MCF 10A (cell line): Measurements from ENCODE around the gene ZMYM3. TPM values are rescaled to one million over a fixed set of nuclear protein-coding genes. Genes with fewer than 3 reads are reported as not detected.
"Not testable (repeated sequence)": the region's sequence is repeated elsewhere in the genome, so short reads cannot be mapped to it uniquely, and the experiment has no call there.

Experiments used
- Bru-seq: library from RNA; stranded (reverse); fragments of 400-500 nt; gene quantifications from one replicate; lab custom pipeline; 2021; lab: Mats Ljungman, UMichigan
- BruChase-seq, 2 experiments: library from RNA; stranded (reverse); fragments of 400-500 nt; gene quantifications; one replicate each; lab custom pipeline; 2021; lab: Mats Ljungman, UMichigan
- BruUV-seq: library from RNA; stranded (reverse); fragments of 400-500 nt; replicated peaks from 2 replicates; lab custom pipeline; 2021; lab: Mats Ljungman, UMichigan
- CTCF ChIA-PET: fragments of 300-600 bp; sonication (Branson Sonifier 250); formaldehyde crosslinking; extraction: SDS; loops from one replicate; lab custom pipeline; 2021; ENCODE audit warnings: antibody characterized with exemption, inconsistent platforms; lab: Yijun Ruan, JAX
- POLR2A ChIA-PET: fragments of 300-600, 350-650 bp; sonication (Branson Sonifier 250); formaldehyde crosslinking; extraction: SDS; loops from one replicate; lab custom pipeline; 2020; ENCODE audit warnings: antibody characterized with exemption, inconsistent platforms; lab: Yijun Ruan, JAX
- DNase-seq: peaks from one replicate; pipeline ENCODE4 v3.0.0-alpha.2; 2018; ENCODE audit not compliant: unreplicated experiment
- H3K27ac Mint-ChIP-seq: one replicate; pipeline ENCODE4 v1.8.0; 2022; ENCODE audit warnings: mild to moderate bottlenecking, low read depth, mixed read lengths; ENCODE audit not compliant: unreplicated experiment
- H3K27me3 Mint-ChIP-seq: one replicate; pipeline ENCODE4 v1.8.0; 2022; ENCODE audit warnings: mixed read lengths; ENCODE audit not compliant: insufficient read depth, unreplicated experiment
- H3K36me3 Mint-ChIP-seq: one replicate; pipeline ENCODE4 v1.8.0; 2022; ENCODE audit warnings: mild to moderate bottlenecking, moderate library complexity, mixed read lengths; ENCODE audit not compliant: insufficient read depth, unreplicated experiment
- H3K4me1 Mint-ChIP-seq: one replicate; pipeline ENCODE4 v1.8.0; 2022; ENCODE audit warnings: mixed read lengths; ENCODE audit not compliant: insufficient read depth, unreplicated experiment
- H3K4me3 Mint-ChIP-seq: one replicate; pipeline ENCODE4 v1.8.0; 2022; ENCODE audit warnings: mild to moderate bottlenecking, moderate library complexity, mixed read lengths; ENCODE audit not compliant: unreplicated experiment
- H3K9me3 Mint-ChIP-seq: one replicate; pipeline ENCODE4 v1.8.0; 2022; ENCODE audit warnings: mixed read lengths; ENCODE audit not compliant: unreplicated experiment
- CTCF ChIP-seq: fragments of 200-600 bp; IDR thresholded peaks from one replicate; pipeline ENCODE4 v1.8.0; 2022; ENCODE audit warnings: antibody characterized with exemption, mild to moderate bottlenecking; ENCODE audit not compliant: unreplicated experiment
- intact Hi-C: fragments of 100-400 bp; cut with micrococcal nuclease; formaldehyde crosslinking; loops from 2 replicates; pipeline ENCODE4 v1.14.1; 2022
- long read RNA-seq: library from polyadenylated mRNA; stranded (forward); transcript quantifications from one replicate; pipeline ENCODE4 v2.0.0, GENCODE V29; 2022
- total RNA-seq: library from RNA; stranded (reverse); gene quantifications from 2 replicates; pipeline ENCODE4 v1.2.3, GENCODE V29; 2022

Gene ZMYM3
- total RNA-seq, result 7.9 and 8.4 TPM in 2 replicates
- percentile 37 among the genes with signal in this experiment for Bru-seq, nascent RNA
- BruChase-seq, experiment 1, labeled RNA remaining after a 6-hour chase, result percentile 73 among the genes with signal in this experiment
- BruChase-seq, experiment 2, labeled RNA remaining after a 2-hour chase, result percentile 56 among the genes with signal in this experiment
- long read RNA-seq, partial matches to known transcripts, result 4 of 4 reads
- long read RNA-seq, other reads (novel, unspliced or antisense), result 0 of 4 reads

- no TSS peak for BruUV-seq
- CTCF ChIA-PET, result interaction anchor here (0.5 to 1.4 kb wide), 7 partner anchors 29 to 1373 kb away, joined by 3 to 6 read pairs (median 3); partner anchors contain the start of gene NONO
Observed at GRCh38 chrX:71254092-71254963, at the start of gene ZMYM3. Gene ZMYM3 (minus strand): TSS chrX:71254140. CDS start chrX:71253255, 885 bp downstream.

GRCh38 chrX:71302461-71303213, 48.7 kb upstream of the ZMYM3 start:
- no peak overlapping the region for H3K4me3 Mint-ChIP-seq
- no peak for DNase-seq
- intact Hi-C loops, result no loop called here

More at GRCh38 chrX:71254092-71254963, at the start of gene ZMYM3:
- peaks cover 8% of the 10 kb centered on the region for H3K4me1 Mint-ChIP-seq
- H3K4me3 Mint-ChIP-seq, result peak within 1 kb of the TSS; percentile 92
- H3K27me3 Mint-ChIP-seq, result peaks cover 10% of the 10 kb centered on the region
- H3K36me3 Mint-ChIP-seq, result peaks cover 11% of the 10 kb centered on the region
- POLR2A ChIA-PET, result interaction anchor here (0.7 to 3.8 kb wide), 6 partner anchors 27 to 144 kb away, joined by 3 to 64 read pairs (median 12); partner anchors contain the start of genes NONO and TAF1
- H3K9me3 Mint-ChIP-seq, result no peaks in the 10 kb centered on the region
- peak within 1 kb of the TSS; percentile 82 for H3K27ac Mint-ChIP-seq
- intact Hi-C loops, result loop anchor here (5.0 kb wide), 1 partner anchor 113 kb away; the partner anchor contains the start of gene TAF1
- peak; percentile 83 for DNase-seq
- TF ChIP-seq CTCF, result no peak

GRCh38 chrX:71301195-71301924, 47.4 kb upstream of the ZMYM3 start, which contains the start of gene ITGB1BP2:
Gene ITGB1BP2 (plus strand): TSS chrX:71301750. CDS start chrX:71301807, 57 bp downstream.
- no TSS peak for BruUV-seq
- intact Hi-C loops, result no loop called here
- H3K27ac Mint-ChIP-seq, result no peak within 1 kb of the TSS

More at GRCh38 chrX:71302461-71303213, 48.7 kb upstream of the ZMYM3 start:
- CTCF ChIA-PET, result interaction anchor here (0.6 kb wide), 1 partner anchor 28 kb away, joined by 3 read pairs; no protein-coding TSS in a partner anchor
- TF ChIP-seq CTCF, result no peak
- Mint-ChIP-seq H3K36me3 (peaks cover 45% of the 10 kb centered on the region), H3K27ac (no peak overlapping the region), H3K9me3 (no peaks in the 10 kb centered on the region), H3K4me1 (no peaks in the 10 kb centered on the region), H3K27me3 (peaks cover 39% of the 10 kb centered on the region)
- POLR2A ChIA-PET, result interaction anchor here (0.7 to 1.2 kb wide), 3 partner anchors 10 to 63 kb away, joined by 3 to 4 read pairs (median 3); partner anchors contain the start of genes NONO and TAF1
- no TSS peak for BruUV-seq

GRCh38 chrX:71300495-71300894, 46.6 kb upstream of the ZMYM3 start:
- H3K27ac Mint-ChIP-seq, H3K9me3 Mint-ChIP-seq, DNase-seq, H3K4me3 Mint-ChIP-seq, H3K4me1 Mint-ChIP-seq, intact Hi-C loops: not testable (repeated sequence)
- CTCF ChIA-PET, result interaction anchor here (0.8 kb wide), 1 partner anchor 9 kb away, joined by 3 read pairs; no protein-coding TSS in a partner anchor
- peaks cover 66% of the 10 kb centered on the region for H3K36me3 Mint-ChIP-seq
- TSS peak; percentile 84 for BruUV-seq
- POLR2A ChIA-PET, result interaction anchor here (1.2 to 1.8 kb wide), 2 partner anchors 8 to 17 kb away, joined by 3 read pairs; partner anchors contain the start of gene NONO
- H3K27me3 Mint-ChIP-seq, result peaks cover 49% of the 10 kb centered on the region

More at GRCh38 chrX:71301195-71301924, 47.4 kb upstream of the ZMYM3 start, which contains the start of gene ITGB1BP2:
- no peak for TF ChIP-seq CTCF
- no peak for DNase-seq
- H3K4me3 Mint-ChIP-seq, result no peak within 1 kb of the TSS
- no peaks in the 10 kb centered on the region for H3K4me1 Mint-ChIP-seq
- CTCF ChIA-PET, result interaction anchor here (0.8 kb wide), 1 partner anchor 10 kb away, joined by 3 read pairs; no protein-coding TSS in a partner anchor
- H3K36me3 Mint-ChIP-seq, result peaks cover 58% of the 10 kb centered on the region
- POLR2A ChIA-PET, result interaction anchor here (0.6 to 1.8 kb wide), 5 partner anchors 9 to 623 kb away, joined by 3 to 4 read pairs (median 3); partner anchors contain the start of gene NONO
- no peaks in the 10 kb centered on the region for H3K9me3 Mint-ChIP-seq
- peaks cover 49% of the 10 kb centered on the region for H3K27me3 Mint-ChIP-seq

GRCh38 chrX:71300064-71300463, 46.1 kb upstream of the ZMYM3 start:
- intact Hi-C loops, H3K4me1 Mint-ChIP-seq, H3K27ac Mint-ChIP-seq, H3K4me3 Mint-ChIP-seq, CTCF ChIA-PET, DNase-seq, H3K9me3 Mint-ChIP-seq, BruUV-seq: not testable (repeated sequence)
- Mint-ChIP-seq H3K27me3 (peaks cover 47% of the 10 kb centered on the region), H3K36me3 (peaks cover 70% of the 10 kb centered on the region)
- POLR2A ChIA-PET, result interaction anchor here (1.8 kb wide), 1 partner anchor 8 kb away, joined by 3 read pairs; no protein-coding TSS in a partner anchor
